HG02943 (cell line): ENCODE results near the gene WNT6.
"Not testable (repeated sequence)": the region's sequence is repeated elsewhere in the genome, so short reads cannot be mapped to it uniquely, and the experiment has no call there.

Experiments
- ATAC-seq: cut with Tn5 transposase; IDR thresholded peaks from one replicate; pipeline ENCODE4 v1.9.1; 2021; ENCODE audit warnings: mild to moderate bottlenecking, low read depth, moderate library complexity; ENCODE audit not compliant: unreplicated experiment

The WNT6 gene

GRCh38 chr2:218829868-218830451, 29.6 kb upstream of the WNT6 start:
- no peak for ATAC-seq

DNA sequence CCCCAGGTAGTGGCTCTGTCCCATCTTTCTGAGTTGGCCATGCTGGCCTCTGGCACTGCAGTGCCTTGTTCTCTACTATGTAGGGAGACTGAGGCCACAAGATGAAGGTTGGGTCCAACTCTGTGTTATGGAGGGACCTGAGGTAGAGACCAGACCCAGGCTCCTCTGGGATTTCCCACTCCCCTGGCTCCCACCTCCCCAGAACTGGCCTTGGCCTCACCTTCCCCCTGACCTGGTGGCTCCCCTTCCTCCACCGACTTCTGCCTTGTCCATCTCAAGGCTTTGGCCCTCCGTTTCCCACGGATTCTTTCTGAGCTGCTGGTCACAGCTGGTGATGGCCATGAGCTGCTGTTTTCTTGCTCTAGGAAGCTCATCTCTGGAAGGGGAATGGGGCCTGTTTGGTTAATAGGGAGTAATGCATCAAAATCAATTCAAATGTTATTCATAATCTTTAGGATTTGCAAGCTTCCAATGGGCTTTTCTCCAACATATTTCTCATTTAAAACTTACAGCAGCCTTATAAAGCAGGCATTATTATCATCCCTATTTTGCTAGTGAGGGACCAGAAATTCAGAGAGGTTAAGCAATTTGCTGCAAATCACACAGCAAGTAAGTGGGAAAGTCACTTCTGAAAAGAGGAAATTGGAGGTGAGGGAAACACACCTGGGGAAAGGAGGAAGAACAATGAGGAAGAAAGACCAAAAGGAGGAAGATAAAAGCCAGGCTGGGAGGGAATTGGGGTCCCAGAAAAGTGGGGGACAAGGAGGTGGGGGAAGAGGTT, 28.9 kb upstream of the WNT6 start:
- no peak for ATAC-seq

GRCh38 chr2:218831378-218831990, 28.1 kb upstream of the WNT6 start, which contains the start of gene PRKAG3:
TSS of gene PRKAG3 (minus strand) at chr2:218831803.
- no peak for ATAC-seq

DNA sequence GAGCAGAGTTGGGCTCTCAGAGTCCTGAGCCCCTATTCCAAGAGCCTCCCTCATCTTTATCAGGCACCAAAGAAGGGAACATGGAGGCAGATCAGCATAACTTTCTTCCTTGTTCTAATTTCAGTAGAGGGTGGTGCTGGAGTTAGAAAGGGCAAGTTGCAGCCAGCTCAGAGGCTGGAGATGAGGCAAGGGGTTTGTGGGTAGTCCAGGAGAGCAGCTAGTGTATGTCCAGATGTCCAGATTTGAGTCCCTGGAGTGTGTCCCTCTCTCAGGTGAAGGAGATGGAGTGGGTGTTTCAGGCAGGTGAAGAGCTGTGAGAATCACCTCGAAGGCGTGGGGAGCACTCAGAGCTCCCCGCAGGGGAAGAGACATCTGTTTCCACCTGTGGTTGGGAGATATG, 27.5 kb upstream of the WNT6 start:
- no peak for ATAC-seq

- no peak for ATAC-seq
Observed at GRCh38 chr2:218832520-218832919, 27.1 kb upstream of the WNT6 start.

DNA sequence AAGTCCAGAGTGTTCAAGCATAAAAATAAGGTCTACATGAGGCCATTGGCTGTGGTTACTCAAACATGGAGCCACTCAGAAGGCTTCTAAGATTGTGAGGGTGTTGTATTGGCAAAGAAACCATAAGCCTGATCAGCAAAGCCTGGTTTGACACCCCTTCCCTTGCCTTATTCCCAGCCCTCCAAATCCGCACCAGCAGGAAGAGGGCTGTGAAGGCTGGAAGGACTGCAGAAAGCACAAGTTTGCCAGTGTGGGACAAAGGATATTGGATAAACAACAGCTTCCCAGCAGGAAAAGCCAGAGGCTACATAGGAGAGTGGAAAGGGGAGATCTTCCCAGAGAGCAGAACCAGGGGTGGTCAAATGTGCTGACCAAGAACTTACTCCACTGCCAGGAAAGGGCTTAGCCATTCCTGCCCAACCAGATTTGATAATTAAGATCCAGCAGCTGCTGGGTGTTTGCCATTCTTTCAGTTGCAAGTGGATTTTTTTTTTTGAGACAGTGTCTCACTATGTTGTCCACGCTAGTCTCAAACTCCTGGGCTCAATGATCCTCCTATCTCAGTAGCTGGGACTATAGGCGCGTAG, 26.5 kb upstream of the WNT6 start:
- no peak for ATAC-seq

DNA sequence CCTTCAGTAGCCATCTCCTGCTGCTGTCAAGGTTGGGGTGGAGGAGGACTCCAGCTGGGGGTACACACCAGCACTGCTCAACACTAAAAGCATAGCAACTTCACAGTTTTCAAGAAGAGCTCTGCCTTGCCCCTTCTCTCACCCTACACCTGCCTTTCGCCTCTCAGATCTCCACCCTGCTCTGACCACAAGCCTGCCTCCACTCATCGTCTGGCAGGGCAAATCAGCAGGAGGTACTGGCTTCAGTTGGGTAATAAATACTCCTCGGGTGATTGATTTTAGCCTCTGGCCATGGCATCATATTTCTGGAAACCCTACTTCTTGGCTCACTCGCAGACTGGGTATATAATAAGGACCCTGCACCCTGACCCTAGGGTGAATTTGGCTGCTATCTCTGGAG, 24.9 kb upstream of the WNT6 start:
- no peak for ATAC-seq

- ATAC-seq = no peak
Observed at GRCh38 chr2:218837495-218837894, 22.1 kb upstream of the WNT6 start.

- ATAC-seq = no peak
Observed at GRCh38 chr2:218839430-218839829, 20.2 kb upstream of the WNT6 start.

DNA sequence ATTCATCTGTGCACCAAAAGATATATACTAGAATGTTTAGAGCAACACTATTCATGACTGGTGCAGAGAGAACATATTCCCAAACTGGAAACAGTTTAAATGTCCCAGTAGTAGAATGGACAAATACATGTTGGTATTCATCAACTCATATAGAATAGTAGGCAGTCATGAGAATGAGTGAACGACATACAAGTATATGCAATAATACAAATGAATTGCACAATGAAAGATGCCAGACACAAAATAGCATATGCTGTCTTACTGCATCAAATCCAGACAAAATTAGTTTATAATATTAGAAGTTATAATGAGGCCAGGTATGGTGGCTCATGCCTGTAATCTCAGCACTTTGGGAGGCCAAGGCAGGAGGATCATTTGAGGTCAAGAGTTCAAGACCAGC, 19.7 kb upstream of the WNT6 start:
- no peak for ATAC-seq

- ATAC-seq = not testable (repeated sequence)
Observed at GRCh38 chr2:218844334-218844733, 15.3 kb upstream of the WNT6 start.

DNA sequence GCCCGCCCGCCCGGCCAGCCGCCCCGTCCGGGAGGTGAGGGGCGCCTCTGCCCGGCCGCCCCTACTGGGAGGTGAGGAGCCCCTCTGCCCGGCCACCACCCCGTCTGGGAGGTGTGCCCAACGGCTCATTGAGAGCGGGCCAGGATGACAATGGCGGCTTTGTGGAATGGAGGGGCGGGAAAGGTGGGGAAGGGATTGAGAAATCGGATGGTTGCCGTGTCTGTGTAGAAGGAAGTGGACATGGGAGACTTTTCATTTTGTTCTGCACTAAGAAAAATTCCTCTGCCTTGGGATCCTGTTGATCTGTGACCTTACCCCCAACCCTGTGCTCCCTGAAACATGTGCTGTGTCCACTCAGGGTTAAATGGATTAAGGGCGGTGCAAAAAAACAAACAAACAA, 12.6 kb upstream of the WNT6 start:
- not testable (repeated sequence) for ATAC-seq

DNA sequence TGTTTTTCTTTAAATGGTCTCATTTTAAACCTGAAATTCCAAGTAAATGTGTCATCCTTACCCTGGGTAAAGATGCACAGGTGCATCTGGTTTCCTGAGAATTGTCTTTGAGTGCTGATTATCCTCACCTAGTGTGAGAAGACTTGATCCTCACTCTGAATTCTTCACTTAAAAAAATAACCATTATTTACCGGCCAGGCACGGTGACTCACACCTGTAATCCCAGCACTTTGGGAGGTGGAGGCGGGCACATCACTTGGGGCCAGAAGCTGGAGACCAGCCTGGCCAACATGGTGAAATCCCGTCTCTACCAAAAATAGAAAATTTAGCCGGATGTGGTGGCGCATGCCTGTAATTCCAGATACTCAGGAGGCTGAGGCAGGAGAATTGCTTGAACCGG, 9.9 kb upstream of the WNT6 start:
- ATAC-seq = no peak

DNA sequence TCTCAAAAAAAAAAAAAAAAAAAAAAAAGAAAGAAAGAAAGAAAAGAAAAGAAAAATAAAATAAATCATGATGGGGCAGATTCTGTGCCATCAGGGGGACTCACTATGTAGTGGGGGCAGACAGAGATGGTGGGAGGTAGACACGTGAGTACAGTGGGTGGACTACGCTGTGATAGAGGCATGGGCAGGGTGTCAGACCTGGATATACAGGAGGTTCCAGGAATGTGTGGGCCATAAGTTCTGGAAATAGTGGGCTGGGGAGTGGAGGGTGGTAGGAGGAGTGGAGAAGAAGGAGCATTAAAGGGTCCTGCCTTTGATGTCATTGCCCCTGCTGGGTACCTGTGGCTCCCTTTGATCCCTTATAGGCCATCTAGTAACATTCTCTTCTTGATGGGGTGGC, 8.8 kb upstream of the WNT6 start:
- ATAC-seq = no peak

DNA sequence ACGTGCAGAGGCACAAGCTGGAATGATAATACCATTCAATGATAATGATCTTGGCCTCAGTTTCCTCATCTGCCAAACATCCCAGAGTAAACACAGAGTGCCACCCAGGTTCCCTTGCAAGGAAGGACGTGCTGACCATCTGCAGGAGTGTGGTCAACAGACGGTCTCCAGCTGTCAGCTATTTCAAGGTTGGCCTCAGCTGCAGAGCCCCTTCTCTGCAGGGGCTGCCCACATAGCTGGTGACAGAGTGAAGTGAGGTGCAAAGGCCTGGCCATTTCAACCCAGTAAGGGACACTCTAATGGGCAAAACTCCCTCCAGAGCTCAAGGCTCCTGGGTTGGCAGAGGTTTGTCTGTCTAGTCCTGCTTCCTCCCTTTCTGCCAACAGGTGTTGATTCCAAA, 8.3 kb upstream of the WNT6 start:
- ATAC-seq = no peak

GRCh38 chr2:218852911-218853667, 6.5 kb upstream of the WNT6 start:
- no peak for ATAC-seq

DNA sequence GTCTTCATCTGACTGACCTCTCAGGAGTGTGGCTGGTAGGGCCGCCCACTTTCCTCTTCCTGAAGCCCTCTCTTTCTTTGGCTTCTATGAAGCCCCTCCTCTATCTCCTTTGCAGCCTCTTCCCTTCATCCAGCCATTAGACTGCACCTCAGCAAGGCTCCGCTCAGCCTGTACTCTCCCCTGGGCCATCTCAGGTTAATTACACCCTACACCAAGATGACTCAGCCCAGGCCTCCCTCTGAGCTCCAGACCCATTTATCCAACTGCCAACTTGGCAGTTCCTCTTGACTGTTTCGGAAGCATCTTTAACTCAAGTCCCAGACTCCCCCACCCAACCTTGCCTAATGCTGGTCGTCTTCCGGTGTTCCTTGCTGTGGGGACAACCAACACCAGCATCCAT, 5.8 kb upstream of the WNT6 start:
- no peak for ATAC-seq

DNA sequence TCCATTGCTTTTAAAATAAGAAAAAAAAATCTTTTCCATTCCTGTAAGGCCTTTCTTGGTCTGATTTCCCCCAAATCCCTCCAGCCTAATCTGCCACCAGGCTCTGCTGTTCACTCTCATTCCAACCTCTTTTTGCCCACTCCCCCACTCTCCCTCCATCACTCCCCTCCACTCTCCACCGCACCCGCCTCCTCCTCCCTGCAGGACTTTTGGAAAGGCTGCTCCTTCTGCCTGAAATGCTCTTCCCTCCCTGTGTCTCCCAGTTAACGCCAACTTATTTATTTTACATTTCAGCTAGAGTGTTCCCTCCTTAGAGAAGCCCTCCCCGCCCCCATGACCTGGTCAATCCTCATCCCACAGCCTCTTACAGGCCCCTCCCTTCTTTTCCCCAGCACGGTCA, 4.7 kb upstream of the WNT6 start:
- ATAC-seq = no peak

- ATAC-seq = no peak
Observed at GRCh38 chr2:218855305-218856166, 4.1 kb upstream of the WNT6 start.
